Parathyroid adenoma (tissue), 2 donors: ENCODE results near the gene WNT7B.

Source experiments
- H2AFZ ChIP-seq: fragments of 300-600 bp; sonication (generic); one replicate; pipeline ENCODE4 v1.7.0; 2017; ENCODE audit warnings: antibody characterized with exemption, mild to moderate bottlenecking
- H3K27ac ChIP-seq: fragments of 300-600 bp; sonication (generic); one replicate; pipeline ENCODE4 v1.7.0; 2017
- H3K27me3 ChIP-seq: fragments of 300-600 bp; sonication (generic); one replicate; pipeline ENCODE4 v1.7.0; 2017; ENCODE audit warnings: low read length; ENCODE audit not compliant: control insufficient read depth, insufficient read depth
- H3K36me3 ChIP-seq: fragments of 300-600 bp; sonication (generic); one replicate; pipeline ENCODE4 v1.7.0; 2017; ENCODE audit warnings: low read length; ENCODE audit not compliant: control insufficient read depth, insufficient read depth
- H3K4me1 ChIP-seq: fragments of 300-600 bp; sonication (generic); one replicate; pipeline ENCODE4 v1.7.0; 2017; ENCODE audit warnings: control low read depth
- H3K4me2 ChIP-seq: fragments of 300-600 bp; sonication (generic); one replicate; pipeline ENCODE4 v1.7.0; 2017; ENCODE audit warnings: low read length
- H3K4me3 ChIP-seq: fragments of 300-600 bp; sonication (generic); one replicate; pipeline ENCODE4 v1.7.0; 2017; ENCODE audit warnings: low read depth, low read length
- H3K79me2 ChIP-seq: fragments of 300-600 bp; sonication (generic); one replicate; pipeline ENCODE4 v1.7.0; 2017; ENCODE audit warnings: control low read depth
- H3K9ac ChIP-seq: fragments of 300-600 bp; sonication (generic); one replicate; pipeline ENCODE4 v1.7.0; 2017; ENCODE audit warnings: mild to moderate bottlenecking
- H3K9me3 ChIP-seq: fragments of 300-600 bp; sonication (generic); one replicate; pipeline ENCODE4 v1.7.0; 2017; ENCODE audit warnings: low read length; ENCODE audit not compliant: control insufficient read depth
- TF ChIP-seq, protein P1 (sequence below): fragments of 300-600 bp; sonication (generic); IDR thresholded peaks from one replicate; pipeline ENCODE4 v1.7.0; 2017; ENCODE audit warnings: antibody characterized with exemption, mild to moderate bottlenecking
- donor health status: primary hyperparathyroidism.

The WNT7B gene

DNA sequence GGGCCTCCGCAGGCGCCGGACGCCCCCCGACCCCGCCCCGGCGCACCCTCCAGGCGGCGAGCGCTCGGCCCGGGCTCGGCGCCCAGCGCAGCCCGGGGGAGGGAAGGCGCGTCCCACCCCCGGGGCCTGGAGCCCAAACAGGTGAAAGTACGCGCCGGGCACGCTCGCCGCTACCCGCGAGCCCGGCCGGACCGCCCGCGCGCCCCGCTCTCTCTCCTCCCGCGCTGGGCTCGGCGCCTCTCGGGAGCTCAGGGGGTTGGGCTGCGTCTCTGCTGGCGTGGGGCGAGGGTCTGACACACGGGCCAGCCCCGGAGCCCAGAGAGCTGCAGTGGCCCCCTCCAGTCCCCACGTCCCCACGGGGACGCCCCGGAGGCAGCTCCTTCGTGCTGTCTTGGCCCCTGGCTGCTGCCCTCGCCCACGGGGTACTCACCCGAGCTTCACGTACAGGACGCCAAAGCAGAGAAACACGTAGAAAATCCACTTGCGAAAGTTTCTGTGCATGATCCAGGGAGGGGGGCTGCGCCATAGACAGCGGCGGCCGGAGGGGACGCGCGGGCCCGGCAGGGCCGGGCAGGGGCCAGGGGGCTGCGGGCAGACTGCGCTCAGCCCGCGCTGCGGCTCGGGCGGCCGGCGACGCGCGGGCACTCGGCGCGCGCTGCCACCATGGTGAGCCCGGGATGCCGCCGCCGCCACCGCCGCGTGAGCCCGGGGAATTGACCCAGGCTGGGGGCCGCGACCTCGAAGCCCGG, 534 bp downstream of the WNT7B start:
- H3K36me3 ChIP-seq: no peaks in the 10 kb centered on the region
- no peak overlapping the region for H2AFZ ChIP-seq
- H3K27ac ChIP-seq: no peak overlapping the region
- no peaks in the 10 kb centered on the region for H3K79me2 ChIP-seq
- no peak overlapping the region for H3K9ac ChIP-seq
- TF ChIP-seq, protein P1, sequence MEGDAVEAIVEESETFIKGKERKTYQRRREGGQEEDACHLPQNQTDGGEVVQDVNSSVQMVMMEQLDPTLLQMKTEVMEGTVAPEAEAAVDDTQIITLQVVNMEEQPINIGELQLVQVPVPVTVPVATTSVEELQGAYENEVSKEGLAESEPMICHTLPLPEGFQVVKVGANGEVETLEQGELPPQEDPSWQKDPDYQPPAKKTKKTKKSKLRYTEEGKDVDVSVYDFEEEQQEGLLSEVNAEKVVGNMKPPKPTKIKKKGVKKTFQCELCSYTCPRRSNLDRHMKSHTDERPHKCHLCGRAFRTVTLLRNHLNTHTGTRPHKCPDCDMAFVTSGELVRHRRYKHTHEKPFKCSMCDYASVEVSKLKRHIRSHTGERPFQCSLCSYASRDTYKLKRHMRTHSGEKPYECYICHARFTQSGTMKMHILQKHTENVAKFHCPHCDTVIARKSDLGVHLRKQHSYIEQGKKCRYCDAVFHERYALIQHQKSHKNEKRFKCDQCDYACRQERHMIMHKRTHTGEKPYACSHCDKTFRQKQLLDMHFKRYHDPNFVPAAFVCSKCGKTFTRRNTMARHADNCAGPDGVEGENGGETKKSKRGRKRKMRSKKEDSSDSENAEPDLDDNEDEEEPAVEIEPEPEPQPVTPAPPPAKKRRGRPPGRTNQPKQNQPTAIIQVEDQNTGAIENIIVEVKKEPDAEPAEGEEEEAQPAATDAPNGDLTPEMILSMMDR: no peak
- H3K9me3 ChIP-seq: no peaks in the 10 kb centered on the region
- peak overlapping the region; percentile 33 for H3K4me2 ChIP-seq
- no peaks in the 10 kb centered on the region for H3K27me3 ChIP-seq
- H3K4me1 ChIP-seq: no peaks in the 10 kb centered on the region
- H3K4me3 ChIP-seq: no peak overlapping the region

DNA sequence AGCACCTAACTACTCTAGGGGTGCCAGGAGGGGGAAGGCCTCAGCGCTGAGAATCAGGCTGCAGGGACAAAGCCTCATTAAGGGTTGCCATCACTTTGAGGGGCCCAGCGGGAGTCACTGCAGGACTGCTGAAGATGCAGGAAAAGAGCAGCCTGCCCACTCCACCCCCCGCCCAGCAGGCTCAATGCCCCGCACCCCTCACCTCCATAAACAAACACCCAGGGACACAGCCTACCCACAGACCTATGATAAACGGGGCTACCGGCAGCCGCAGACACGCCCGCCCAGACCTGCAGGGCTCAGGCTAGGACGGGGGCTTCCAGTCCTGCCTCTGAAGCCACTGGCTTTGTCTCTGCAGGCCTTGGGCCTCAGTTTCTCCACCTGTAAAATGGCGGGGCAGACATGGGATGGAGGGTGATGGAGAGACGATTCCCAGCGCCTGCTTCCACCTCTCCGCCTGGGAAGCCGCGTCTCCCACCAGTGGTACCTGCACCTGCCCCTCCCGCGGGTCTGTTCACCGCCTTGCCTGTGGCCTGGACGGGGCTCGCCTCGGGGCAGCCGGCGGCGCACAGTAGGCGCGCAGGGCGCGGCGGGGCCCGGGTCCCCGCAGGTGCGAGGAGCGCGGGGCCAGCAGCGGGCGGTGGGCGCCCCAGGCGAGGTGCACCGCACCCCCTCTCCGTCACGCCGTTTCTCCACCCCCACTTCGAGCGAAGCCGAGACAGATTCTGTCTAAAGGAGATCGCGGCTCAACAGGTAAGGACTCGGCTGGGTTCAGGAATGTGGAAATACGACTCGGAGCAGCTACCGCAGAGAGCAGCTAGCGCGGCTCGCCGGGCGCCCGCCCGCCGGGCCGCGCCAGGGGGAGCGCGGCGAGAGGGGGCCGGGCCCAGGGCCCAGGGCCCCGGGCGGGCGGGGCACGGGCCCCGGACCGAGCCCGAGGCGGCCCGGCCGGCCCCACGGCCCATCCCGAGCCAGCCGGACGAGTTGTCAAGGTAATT, 1.5 kb downstream of the WNT7B start:
- Histone ChIP-seq H3K4me3 (no peak overlapping the region), H3K27me3 (no peaks in the 10 kb centered on the region), H3K79me2 (no peaks in the 10 kb centered on the region), H3K4me2 (no peak overlapping the region), H3K9me3 (no peaks in the 10 kb centered on the region), H3K36me3 (no peaks in the 10 kb centered on the region), H2AFZ (no peak overlapping the region), H3K4me1 (no peaks in the 10 kb centered on the region), H3K27ac (no peak overlapping the region), H3K9ac (no peak overlapping the region)
- TF ChIP-seq, protein P1: no peak

DNA sequence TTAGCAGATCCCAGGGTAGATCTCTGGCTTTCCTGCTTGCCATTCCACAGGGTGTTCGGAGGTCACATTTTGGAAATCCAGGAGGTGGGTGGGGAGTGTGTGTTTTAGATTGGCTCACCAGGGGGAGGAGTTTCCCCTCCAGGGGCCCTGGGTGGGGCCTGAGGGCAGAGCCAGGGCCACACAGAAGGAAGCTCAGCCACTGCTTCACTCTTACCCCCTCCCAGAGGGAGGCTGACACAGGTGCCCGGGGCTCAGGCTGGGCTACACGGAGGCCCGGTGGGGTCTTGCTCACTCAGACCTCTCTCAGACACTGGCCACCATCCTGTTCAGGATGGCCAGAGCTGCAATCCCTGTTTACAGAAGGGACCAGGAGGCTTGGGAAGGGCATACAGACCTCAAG, 2.5 kb downstream of the WNT7B start:
- Histone ChIP-seq H3K9ac (no peak overlapping the region), H3K4me3 (no peak overlapping the region), H3K36me3 (no peaks in the 10 kb centered on the region), H3K4me1 (no peaks in the 10 kb centered on the region), H3K79me2 (no peaks in the 10 kb centered on the region), H3K4me2 (no peak overlapping the region), H3K27ac (no peak overlapping the region), H3K9me3 (no peaks in the 10 kb centered on the region), H2AFZ (no peak overlapping the region), H3K27me3 (no peaks in the 10 kb centered on the region)
- TF ChIP-seq, protein P1: no peak

DNA sequence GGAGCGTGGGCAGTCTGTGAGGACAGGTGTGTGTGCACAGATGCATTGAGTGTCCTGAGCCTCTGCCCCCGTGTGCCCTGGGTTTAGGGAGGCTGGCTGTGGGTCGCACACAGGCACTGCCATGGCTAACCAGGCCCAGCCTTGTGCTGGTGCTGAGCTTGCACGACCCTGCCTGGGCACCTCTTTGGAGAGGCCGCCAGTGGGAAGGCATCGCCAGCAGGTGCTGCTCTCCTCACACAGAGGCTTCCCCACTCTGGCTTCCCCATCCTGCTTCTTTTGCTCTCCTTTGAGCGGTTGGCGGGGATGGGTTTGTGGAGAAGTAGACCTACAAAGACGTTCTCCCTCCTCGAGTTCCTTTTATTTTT, 4.1 kb downstream of the WNT7B start:
- Histone ChIP-seq H3K9me3 (no peaks in the 10 kb centered on the region), H2AFZ (no peak overlapping the region), H3K4me2 (no peak overlapping the region), H3K79me2 (no peaks in the 10 kb centered on the region), H3K4me1 (no peaks in the 10 kb centered on the region), H3K27ac (no peak overlapping the region), H3K9ac (no peak overlapping the region), H3K36me3 (no peaks in the 10 kb centered on the region), H3K4me3 (no peak overlapping the region), H3K27me3 (no peaks in the 10 kb centered on the region)
- TF ChIP-seq, protein P1: no peak
